Activated naive CD8-positive, alpha-beta T cell treated with anti-CD3 and anti-CD28 coated beads for 36 hours (primary cell): Measurements from ENCODE around the gene ARVCF. TPM values are rescaled to one million over a fixed set of nuclear protein-coding genes. Genes with fewer than 3 reads are reported as not detected.

ENCODE experiments used
- DNase-seq: peaks from one replicate; pipeline ENCODE4 v3.0.0; 2021
- H3K27ac Mint-ChIP-seq: one replicate; pipeline ENCODE4 v1.8.0; 2022; ENCODE audit warnings: mild to moderate bottlenecking, moderate library complexity, mixed read lengths
- H3K27me3 Mint-ChIP-seq: one replicate; pipeline ENCODE4 v1.8.0; 2022; ENCODE audit warnings: mild to moderate bottlenecking, mixed read lengths
- H3K36me3 Mint-ChIP-seq: one replicate; pipeline ENCODE4 v1.8.0; 2021; ENCODE audit warnings: mild to moderate bottlenecking, mixed read lengths
- H3K4me1 Mint-ChIP-seq: one replicate; pipeline ENCODE4 v1.8.0; 2021; ENCODE audit warnings: mixed read lengths
- H3K4me3 Mint-ChIP-seq: one replicate; pipeline ENCODE4 v1.8.0; 2022; ENCODE audit warnings: mild to moderate bottlenecking, moderate library complexity, mixed read lengths
- H3K9me3 Mint-ChIP-seq: one replicate; pipeline ENCODE4 v1.8.0; 2022; ENCODE audit warnings: mixed read lengths
- total RNA-seq, 2 experiments: library from RNA; stranded (reverse); gene quantifications; one replicate each; pipeline ENCODE4 v1.2.3, GENCODE V29; 2021

The ARVCF gene
- total RNA-seq, 2 experiments from 2014 or later: 1.1 to 1.6 TPM

GRCh38 chr22:19983741-19984140, 32.9 kb downstream of the ARVCF start:
- no peak overlapping the region for H3K4me3 Mint-ChIP-seq
- no peaks in the 10 kb centered on the region for H3K9me3 Mint-ChIP-seq
- no peaks in the 10 kb centered on the region for H3K36me3 Mint-ChIP-seq
- peaks cover 3% of the 10 kb centered on the region for H3K27me3 Mint-ChIP-seq
- H3K27ac Mint-ChIP-seq: no peak overlapping the region
- H3K4me1 Mint-ChIP-seq: no peaks in the 10 kb centered on the region
- DNase-seq: no peak

- Mint-ChIP-seq H3K4me1 (no peaks in the 10 kb centered on the region), H3K9me3 (no peaks in the 10 kb centered on the region), H3K36me3 (no peaks in the 10 kb centered on the region), H3K4me3 (no peak overlapping the region), H3K27me3 (peaks cover 3% of the 10 kb centered on the region), H3K27ac (no peak overlapping the region)
- no peak for DNase-seq
These were observed 33.5 kb downstream of the ARVCF start for GRCh38 chr22:19982991-19983578.

- Mint-ChIP-seq H3K27me3 (peaks cover 3% of the 10 kb centered on the region), H3K27ac (no peak overlapping the region), H3K36me3 (no peaks in the 10 kb centered on the region), H3K4me1 (no peaks in the 10 kb centered on the region), H3K9me3 (no peaks in the 10 kb centered on the region), H3K4me3 (no peak overlapping the region)
- DNase-seq: no peak
These were observed 34.4 kb downstream of the ARVCF start for GRCh38 chr22:19981961-19982920.

- Mint-ChIP-seq H3K4me1 (no peaks in the 10 kb centered on the region), H3K9me3 (no peaks in the 10 kb centered on the region), H3K27me3 (peaks cover 3% of the 10 kb centered on the region), H3K4me3 (no peak overlapping the region), H3K27ac (no peak overlapping the region), H3K36me3 (no peaks in the 10 kb centered on the region)
- no peak for DNase-seq
These were observed 35.3 kb downstream of the ARVCF start for GRCh38 chr22:19981171-19981960.

GRCh38 chr22:19980766-19981165, 35.9 kb downstream of the ARVCF start:
- Mint-ChIP-seq H3K4me1 (no peaks in the 10 kb centered on the region), H3K27me3 (peaks cover 3% of the 10 kb centered on the region), H3K27ac (no peak overlapping the region), H3K36me3 (no peaks in the 10 kb centered on the region), H3K4me3 (no peak overlapping the region), H3K9me3 (no peaks in the 10 kb centered on the region)
- no peak for DNase-seq

GRCh38 chr22:19979712-19980493, 36.7 kb downstream of the ARVCF start:
- DNase-seq: no peak
- Mint-ChIP-seq H3K27ac (no peak overlapping the region), H3K4me1 (peaks cover 1% of the 10 kb centered on the region), H3K36me3 (no peaks in the 10 kb centered on the region), H3K27me3 (peaks cover 2% of the 10 kb centered on the region), H3K9me3 (no peaks in the 10 kb centered on the region), H3K4me3 (no peak overlapping the region)

GRCh38 chr22:19978748-19979147, 37.9 kb downstream of the ARVCF start:
- DNase-seq: no peak
- Mint-ChIP-seq H3K9me3 (no peaks in the 10 kb centered on the region), H3K27ac (no peak overlapping the region), H3K4me3 (no peak overlapping the region), H3K4me1 (peaks cover 3% of the 10 kb centered on the region), H3K36me3 (no peaks in the 10 kb centered on the region), H3K27me3 (no peaks in the 10 kb centered on the region)

GRCh38 chr22:19977296-19978243, 39.1 kb downstream of the ARVCF start:
- Mint-ChIP-seq H3K4me3 (no peak overlapping the region), H3K36me3 (no peaks in the 10 kb centered on the region), H3K27me3 (no peaks in the 10 kb centered on the region), H3K27ac (no peak overlapping the region), H3K9me3 (no peaks in the 10 kb centered on the region), H3K4me1 (peaks cover 3% of the 10 kb centered on the region)
- DNase-seq: no peak

GRCh38 chr22:19976671-19977070, 40.0 kb downstream of the ARVCF start:
- no peak overlapping the region for H3K4me3 Mint-ChIP-seq
- H3K9me3 Mint-ChIP-seq: no peaks in the 10 kb centered on the region
- H3K27ac Mint-ChIP-seq: no peak overlapping the region
- H3K36me3 Mint-ChIP-seq: no peaks in the 10 kb centered on the region
- no peaks in the 10 kb centered on the region for H3K27me3 Mint-ChIP-seq
- peaks cover 3% of the 10 kb centered on the region for H3K4me1 Mint-ChIP-seq
- no peak for DNase-seq

GRCh38 chr22:19975707-19976035, 41.0 kb downstream of the ARVCF start:
- peaks cover 8% of the 10 kb centered on the region for H3K4me1 Mint-ChIP-seq
- H3K4me3 Mint-ChIP-seq: no peak overlapping the region
- DNase-seq: no peak
- no peaks in the 10 kb centered on the region for H3K36me3 Mint-ChIP-seq
- H3K9me3 Mint-ChIP-seq: no peaks in the 10 kb centered on the region
- no peak overlapping the region for H3K27ac Mint-ChIP-seq
- H3K27me3 Mint-ChIP-seq: no peaks in the 10 kb centered on the region

- no peak overlapping the region for H3K27ac Mint-ChIP-seq
- DNase-seq: no peak
- H3K9me3 Mint-ChIP-seq: no peaks in the 10 kb centered on the region
- H3K27me3 Mint-ChIP-seq: no peaks in the 10 kb centered on the region
- peaks cover 9% of the 10 kb centered on the region for H3K4me1 Mint-ChIP-seq
- H3K36me3 Mint-ChIP-seq: no peaks in the 10 kb centered on the region
- no peak overlapping the region for H3K4me3 Mint-ChIP-seq
These were observed 41.5 kb downstream of the ARVCF start for GRCh38 chr22:19974935-19975706.

GRCh38 chr22:19974268-19974861, 42.3 kb downstream of the ARVCF start:
- Mint-ChIP-seq H3K9me3 (no peaks in the 10 kb centered on the region), H3K27ac (no peak overlapping the region), H3K36me3 (no peaks in the 10 kb centered on the region), H3K4me1 (peaks cover 9% of the 10 kb centered on the region), H3K27me3 (no peaks in the 10 kb centered on the region), H3K4me3 (no peak overlapping the region)
- peak; percentile 23 for DNase-seq
